Measurements from ENCODE around the gene FXYD6. TPM values are rescaled to one million over a fixed set of nuclear protein-coding genes. Genes with fewer than 3 reads are reported as not detected.

FXYD6 gene
- total and polyA plus RNA-seq, 9 donors, result 119 to 445 (median 264) TPM

GRCh38 chr11:117881217-117881616 is 4.8 kb upstream of the FXYD6 start:
- DNase-seq, result no peak
- no peak overlapping the region for H3K27ac ChIP-seq

DNA sequence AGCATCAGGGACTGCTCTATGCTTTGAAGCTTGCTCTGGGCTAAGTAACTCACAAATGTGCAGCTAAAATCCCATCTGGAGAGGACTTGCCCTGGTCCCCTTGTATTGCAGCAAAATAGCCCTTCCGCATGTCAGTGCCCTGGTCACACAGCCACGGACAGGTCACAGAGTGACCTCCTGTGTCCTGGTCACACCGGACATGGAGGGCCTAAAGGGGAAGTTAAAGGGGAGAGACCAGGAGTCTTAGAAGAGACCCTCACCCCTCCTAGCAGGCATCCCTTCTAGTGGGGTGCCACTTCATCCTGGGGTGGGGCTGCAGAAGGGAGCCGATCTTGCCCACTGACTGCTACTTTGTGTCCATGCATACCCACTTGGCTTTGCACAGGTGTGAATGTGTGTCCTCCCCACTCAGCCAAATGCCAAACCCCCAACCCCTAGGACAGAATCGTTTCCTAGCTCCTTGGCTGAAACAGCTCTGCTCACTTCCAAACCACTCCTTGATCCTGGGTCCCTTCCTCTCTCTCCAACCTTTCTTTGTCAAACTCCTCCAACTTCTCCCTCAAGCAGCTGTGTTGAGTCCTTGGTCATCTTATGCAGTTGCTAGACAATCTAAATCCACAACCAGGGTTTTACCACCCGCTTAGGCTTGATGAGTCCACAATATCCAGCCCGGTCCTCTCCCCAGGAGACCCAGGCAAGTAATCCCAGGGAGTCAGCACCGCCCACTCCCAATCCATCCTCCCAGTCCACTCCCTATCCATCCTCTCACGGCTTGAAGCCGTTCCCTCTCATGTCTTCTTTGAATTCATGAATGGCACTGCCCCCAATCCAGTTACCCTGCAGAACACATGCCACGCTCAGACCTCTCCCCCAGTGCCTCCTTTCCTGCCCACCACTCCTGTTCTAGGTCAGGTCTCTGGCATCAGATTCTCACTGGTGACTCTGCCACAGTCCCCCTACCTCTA is 3.3 kb upstream of the FXYD6 start:
- peaks cover 12% of the 10 kb centered on the region for H3K4me1 ChIP-seq (ENCODE audit: insufficient read depth)
- H3K9me3 ChIP-seq, result no peaks in the 10 kb centered on the region
- DNase-seq, result no peak
- intact Hi-C loops (cut with DNase I), result no loop called here
- H3K27ac ChIP-seq, result no peak overlapping the region
- H3K4me3 ChIP-seq, result no peak overlapping the region
- no peaks in the 10 kb centered on the region for H3K36me3 ChIP-seq
- WGBS, 3 donors, result 87 to 93% (median 88%) methylated on average over 11 of the region's 11 CpGs
- H3K27me3 ChIP-seq, result no peaks in the 10 kb centered on the region
- no peak for TF ChIP-seq EP300 (IDR thresholded peaks at IDR 0.05)
- TF ChIP-seq CTCF (IDR thresholded peaks at IDR 0.05), result no peak
- no peak for TF ChIP-seq POLR2A (IDR thresholded peaks at IDR 0.05)

More at GRCh38 chr11:117881217-117881616, 4.8 kb upstream of the FXYD6 start:
- intact Hi-C loops (cut with DNase I), result no loop called here
- H3K27me3 ChIP-seq, result no peaks in the 10 kb centered on the region
- 80 to 89% (median 88%) methylated on average over 5 of the region's 5 CpGs for WGBS, 3 donors
- no peak for TF ChIP-seq EP300 (IDR thresholded peaks at IDR 0.05)
- no peak for TF ChIP-seq CTCF (IDR thresholded peaks at IDR 0.05)
- no peak for TF ChIP-seq POLR2A (IDR thresholded peaks at IDR 0.05)
- H3K36me3 ChIP-seq, result no peaks in the 10 kb centered on the region
- peaks cover 14% of the 10 kb centered on the region for H3K4me1 ChIP-seq (ENCODE audit: insufficient read depth)
- H3K9me3 ChIP-seq, result no peaks in the 10 kb centered on the region
- H3K4me3 ChIP-seq, result no peak overlapping the region

- TF ChIP-seq POLR2A (IDR thresholded peaks at IDR 0.05), result no peak
- no peak for TF ChIP-seq EP300 (IDR thresholded peaks at IDR 0.05)
- TF ChIP-seq CTCF (IDR thresholded peaks at IDR 0.05), result no peak
- WGBS, 3 donors, result 79 to 85% (median 79%) methylated on average over 3 of the region's 3 CpGs
- H3K27me3 ChIP-seq, result no peaks in the 10 kb centered on the region
- intact Hi-C loops (cut with DNase I), result no loop called here
- H3K36me3 ChIP-seq, result no peaks in the 10 kb centered on the region
- H3K4me3 ChIP-seq, result no peak overlapping the region
- H3K4me1 ChIP-seq (ENCODE audit: insufficient read depth), result peaks cover 9% of the 10 kb centered on the region
- DNase-seq, result no peak
- H3K9me3 ChIP-seq, result no peaks in the 10 kb centered on the region
- H3K27ac ChIP-seq, result peak overlapping the region in 1 of 2 donors; percentile 93
These were observed 2.5 kb upstream of the FXYD6 start for GRCh38 chr11:117878939-117879475.

DNA sequence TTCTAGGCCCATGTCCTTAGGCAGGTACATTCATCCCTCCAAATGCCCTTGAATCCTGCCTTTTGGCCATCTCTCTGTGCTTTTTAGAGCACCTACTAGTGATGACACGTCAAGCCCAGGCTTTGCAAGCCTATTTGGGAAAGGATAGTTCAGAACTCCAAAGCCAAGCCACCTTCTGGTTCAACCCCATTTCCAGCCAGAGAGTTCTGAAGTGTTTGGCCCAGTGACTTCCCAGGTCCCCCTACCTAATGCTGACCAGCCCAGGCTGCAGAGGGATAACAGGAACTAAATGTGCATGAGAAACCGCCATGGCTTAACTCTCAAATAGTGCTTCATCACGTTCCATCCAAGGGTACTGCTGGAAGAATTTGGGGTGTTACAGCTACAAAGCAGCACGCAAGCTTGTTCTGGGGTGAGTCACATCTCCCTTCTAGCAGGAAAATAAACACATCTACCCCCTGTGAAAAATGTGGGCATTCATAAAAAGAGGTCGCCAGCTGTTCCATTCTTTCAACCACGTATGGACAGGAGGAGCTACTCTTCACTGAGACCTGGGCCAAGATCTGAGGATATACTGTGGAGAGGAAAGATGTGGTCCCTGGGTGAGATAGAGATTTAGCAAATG is 2.0 kb upstream of the FXYD6 start:
- no peaks in the 10 kb centered on the region for H3K36me3 ChIP-seq
- H3K9me3 ChIP-seq, result no peaks in the 10 kb centered on the region
- DNase-seq, result no peak
- intact Hi-C loops (cut with DNase I), result no loop called here
- 89 to 92% (median 91%) methylated on average over 6 of the region's 6 CpGs for WGBS, 3 donors
- TF ChIP-seq CTCF (IDR thresholded peaks at IDR 0.05), result no peak
- peak overlapping the region in 1 of 2 donors; percentile 93 for H3K27ac ChIP-seq
- H3K27me3 ChIP-seq, result no peaks in the 10 kb centered on the region
- H3K4me1 ChIP-seq (ENCODE audit: insufficient read depth), result peaks cover 10% of the 10 kb centered on the region
- H3K4me3 ChIP-seq, result no peak overlapping the region
